Stimulated activated naive CD4-positive, alpha-beta T cell treated with Interleukin-2 at 50 U/mL for 16 hours (primary cell): ENCODE measurements around the gene EMILIN2.
A peak's percentile ranks its signal among the peaks of the same experiment; 100 is the strongest.

Experiments
- DNase-seq: peaks from one replicate; lab custom pipeline; 2025; lab: John Stamatoyannopoulos, UW

The EMILIN2 gene

DNA sequence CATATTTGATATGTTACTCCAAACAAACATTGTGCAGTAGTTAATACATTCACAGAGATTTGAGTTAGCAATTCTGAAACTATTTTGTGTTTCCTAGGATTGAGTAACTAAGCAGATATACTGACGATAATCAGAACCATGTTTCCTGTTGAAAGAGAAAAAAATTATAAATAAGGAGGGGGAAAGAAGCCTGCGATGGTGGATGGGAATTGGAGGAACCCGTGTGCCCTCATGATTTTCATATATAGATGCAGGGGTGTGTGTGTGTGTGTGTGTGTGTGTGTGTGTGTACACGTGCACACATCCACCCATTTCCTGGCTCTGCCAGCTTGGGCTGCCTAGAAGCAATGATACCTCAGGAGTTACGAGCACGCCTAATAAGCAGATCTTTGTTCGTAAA lies 109.2 kb downstream of the EMILIN2 start:
- no peak for DNase-seq

DNA sequence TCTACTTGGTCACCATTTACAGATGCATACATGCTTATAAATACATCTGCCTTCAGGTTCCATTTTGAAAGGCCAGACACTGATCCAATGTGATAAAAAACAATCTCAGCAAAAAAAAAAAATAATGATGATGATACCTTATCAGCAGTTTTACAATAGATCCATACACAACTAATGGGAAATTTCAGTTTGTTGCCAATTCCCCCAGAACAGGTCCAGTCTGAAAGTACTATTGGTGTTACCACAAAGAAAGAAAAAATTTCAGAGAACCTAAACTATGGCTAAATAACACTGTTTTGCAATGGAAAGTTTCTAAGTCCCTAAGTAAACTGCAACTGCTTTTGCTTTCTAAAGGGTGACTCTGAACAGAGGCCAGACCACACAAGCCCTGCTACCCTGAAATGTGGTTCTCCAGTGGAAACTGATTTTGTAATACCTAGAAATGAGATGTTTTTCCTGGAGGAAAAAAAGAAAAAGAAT lies 112.1 kb downstream of the EMILIN2 start:
- DNase-seq = peak; percentile 13

DNA sequence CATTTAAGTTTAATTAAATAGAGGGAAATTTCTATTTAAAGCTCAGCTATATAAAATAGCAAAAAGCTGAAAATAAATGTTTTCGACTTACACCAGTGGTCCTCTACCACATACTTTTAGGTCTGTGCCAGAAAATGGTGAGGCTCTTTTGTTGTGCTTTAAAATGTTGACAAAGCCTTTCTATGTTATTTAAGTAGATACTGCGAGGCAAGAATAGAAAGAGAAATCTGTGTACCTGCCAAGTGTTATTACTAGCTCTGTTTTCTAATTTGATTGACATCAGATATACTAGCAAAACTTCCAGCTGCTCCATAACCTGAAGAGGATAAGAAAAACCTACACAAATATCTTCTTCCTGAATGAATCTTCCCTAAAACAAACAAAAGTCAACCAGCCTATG lies 112.5 kb downstream of the EMILIN2 start:
- no peak for DNase-seq

DNA sequence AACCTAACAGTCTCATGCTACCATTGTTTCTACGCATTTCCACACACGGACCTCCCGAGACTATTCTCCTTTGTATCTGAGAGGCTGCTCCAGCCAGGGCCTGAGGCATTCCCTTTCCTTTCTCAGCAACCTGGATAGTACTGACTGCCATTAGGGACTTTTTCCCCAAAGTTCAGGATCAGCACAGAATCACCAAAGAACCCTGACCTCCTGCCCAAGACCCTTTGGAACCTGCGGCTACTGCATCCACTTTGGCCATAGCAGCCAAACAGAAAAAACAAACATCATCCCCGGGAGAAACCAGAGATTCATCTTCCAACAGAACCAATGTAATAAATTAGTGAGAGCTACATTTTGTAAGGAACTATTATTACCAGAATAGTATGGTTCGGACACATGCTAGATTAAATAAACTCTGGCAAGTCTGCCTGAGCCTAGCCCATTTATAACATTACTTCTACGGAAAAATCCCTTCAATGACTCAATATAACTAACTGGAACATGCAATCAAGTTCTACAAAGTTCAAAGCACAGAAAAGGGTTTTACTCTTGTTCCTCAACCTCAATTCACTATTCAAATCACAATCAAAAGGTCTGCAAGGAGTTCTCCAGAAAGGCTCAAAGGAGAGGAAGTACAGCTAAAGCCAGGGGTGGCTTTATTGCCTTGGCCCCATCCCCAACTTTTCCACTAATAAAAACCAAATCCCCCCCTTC lies 114.3 kb downstream of the EMILIN2 start:
- no peak for DNase-seq

DNA sequence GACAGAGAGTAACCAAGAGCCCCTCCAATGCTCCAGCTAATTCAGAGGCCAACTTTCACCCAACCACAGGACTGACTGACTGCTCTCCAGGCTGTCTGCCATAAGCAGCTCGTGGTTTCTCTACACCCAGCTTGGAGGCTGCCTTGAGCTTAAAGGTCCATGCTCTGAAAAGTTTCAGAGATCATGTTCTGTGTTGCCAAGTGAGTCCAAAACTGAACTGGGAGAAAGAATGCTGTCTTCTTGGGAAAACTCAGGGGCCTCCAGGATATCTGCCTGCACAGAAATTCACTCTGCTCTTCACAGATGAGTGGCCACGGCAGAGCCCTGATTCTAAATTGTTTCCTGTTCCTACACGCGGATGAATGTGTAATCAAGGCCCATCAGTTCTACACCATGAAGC lies 115.0 kb downstream of the EMILIN2 start:
- no peak for DNase-seq

DNA sequence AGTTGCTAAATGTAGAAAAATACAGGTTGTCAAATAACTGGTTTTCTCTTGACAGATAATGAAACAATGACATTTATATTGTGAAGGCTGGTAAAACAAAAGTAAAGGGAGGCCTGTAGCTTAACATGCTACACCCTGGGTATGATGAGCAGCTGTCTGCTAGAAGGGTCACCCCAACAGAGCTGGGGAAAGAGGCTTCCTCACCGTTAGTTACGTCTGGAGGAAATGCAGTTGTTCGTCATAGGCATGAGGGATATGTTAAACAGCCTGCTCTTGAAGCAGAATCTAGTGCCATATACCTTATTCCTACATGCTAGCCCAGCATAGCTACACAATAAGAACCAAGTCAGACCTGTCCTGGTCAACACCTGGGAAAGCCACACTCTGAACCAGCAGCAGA lies 116.2 kb downstream of the EMILIN2 start:
- no peak for DNase-seq

DNA sequence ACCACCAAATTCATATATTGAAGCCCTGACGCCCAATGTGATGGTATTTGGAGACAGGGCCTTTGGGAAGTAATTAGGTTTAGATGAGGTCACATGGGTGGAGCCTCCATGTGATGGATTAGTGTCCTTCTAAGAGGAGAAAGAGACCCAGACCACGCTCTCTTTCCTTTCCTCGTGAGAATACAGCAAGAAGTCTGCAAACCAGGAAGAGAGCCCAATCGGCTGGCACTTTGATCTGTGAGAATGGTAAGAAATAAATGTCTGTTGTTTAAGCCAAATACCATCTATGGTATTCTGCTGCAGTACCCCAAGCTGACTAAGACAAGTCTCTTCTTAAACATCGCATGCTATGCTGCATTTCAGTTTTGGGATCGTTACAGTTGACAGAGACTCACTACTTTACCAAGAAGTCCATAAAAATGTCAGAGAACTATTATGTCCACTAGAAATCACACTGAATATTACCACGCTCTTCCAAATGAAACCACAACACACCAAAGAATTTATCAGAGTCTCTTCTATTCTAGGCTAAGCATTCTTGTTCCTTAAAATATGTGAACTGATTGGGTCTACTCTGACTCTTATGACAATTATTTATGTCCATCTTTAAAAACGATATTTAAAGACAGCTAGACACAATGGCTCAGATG lies 117.7 kb downstream of the EMILIN2 start:
- DNase-seq = no peak
